ENCODE data around the gene PAH. TPM values are rescaled to one million over a fixed set of nuclear protein-coding genes. Genes with fewer than 3 reads are reported as not detected.

PAH gene
- total RNA-seq, 3 donors from 2014 or later = not detected

DNA sequence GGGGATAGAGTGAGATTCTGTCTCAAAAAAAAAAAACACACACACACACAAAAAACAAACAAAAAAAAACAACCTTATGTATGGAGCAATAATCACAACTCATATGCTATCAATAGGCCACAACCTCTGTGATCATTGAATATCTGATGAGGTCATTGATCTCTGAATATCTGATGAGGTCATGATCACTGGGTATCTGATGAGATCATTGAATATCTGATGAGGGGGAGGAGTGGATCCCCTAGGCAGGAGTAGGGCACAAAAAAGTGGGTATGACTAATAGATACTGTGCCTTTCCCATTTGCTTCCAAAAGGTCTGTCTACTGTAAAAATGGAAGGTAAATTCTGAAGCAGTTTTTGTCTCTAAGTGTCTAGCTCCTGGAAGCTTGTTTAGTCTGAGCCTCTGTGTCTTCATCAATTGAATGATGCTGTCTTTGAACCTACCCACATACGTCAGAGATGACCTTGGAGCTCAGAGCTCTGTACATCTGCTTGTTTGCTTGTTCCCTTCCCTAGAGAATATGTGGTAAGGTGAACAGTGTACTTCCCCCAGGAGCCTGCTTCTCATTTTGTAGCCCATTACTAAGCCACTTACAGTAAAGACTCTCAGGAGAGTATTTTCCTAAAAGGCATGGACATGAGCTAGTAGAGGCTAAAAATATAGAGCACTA lies 13.6 kb downstream of the PAH start:
- no peaks in the 10 kb centered on the region for H3K9me3 ChIP-seq
- no peak overlapping the region for H3K4me3 ChIP-seq
- TF ChIP-seq, protein P1, sequence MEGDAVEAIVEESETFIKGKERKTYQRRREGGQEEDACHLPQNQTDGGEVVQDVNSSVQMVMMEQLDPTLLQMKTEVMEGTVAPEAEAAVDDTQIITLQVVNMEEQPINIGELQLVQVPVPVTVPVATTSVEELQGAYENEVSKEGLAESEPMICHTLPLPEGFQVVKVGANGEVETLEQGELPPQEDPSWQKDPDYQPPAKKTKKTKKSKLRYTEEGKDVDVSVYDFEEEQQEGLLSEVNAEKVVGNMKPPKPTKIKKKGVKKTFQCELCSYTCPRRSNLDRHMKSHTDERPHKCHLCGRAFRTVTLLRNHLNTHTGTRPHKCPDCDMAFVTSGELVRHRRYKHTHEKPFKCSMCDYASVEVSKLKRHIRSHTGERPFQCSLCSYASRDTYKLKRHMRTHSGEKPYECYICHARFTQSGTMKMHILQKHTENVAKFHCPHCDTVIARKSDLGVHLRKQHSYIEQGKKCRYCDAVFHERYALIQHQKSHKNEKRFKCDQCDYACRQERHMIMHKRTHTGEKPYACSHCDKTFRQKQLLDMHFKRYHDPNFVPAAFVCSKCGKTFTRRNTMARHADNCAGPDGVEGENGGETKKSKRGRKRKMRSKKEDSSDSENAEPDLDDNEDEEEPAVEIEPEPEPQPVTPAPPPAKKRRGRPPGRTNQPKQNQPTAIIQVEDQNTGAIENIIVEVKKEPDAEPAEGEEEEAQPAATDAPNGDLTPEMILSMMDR (IDR thresholded peaks at IDR 0.05) = no peak
- no peak for DNase-seq
- intact Hi-C loops (cut with DNase I, micrococcal nuclease) = no loop called here
- no peaks in the 10 kb centered on the region for H3K4me1 ChIP-seq (ENCODE audit: low read depth)
- H3K36me3 ChIP-seq (ENCODE audit: low read depth) = no peaks in the 10 kb centered on the region
- ATAC-seq = no peak

DNA sequence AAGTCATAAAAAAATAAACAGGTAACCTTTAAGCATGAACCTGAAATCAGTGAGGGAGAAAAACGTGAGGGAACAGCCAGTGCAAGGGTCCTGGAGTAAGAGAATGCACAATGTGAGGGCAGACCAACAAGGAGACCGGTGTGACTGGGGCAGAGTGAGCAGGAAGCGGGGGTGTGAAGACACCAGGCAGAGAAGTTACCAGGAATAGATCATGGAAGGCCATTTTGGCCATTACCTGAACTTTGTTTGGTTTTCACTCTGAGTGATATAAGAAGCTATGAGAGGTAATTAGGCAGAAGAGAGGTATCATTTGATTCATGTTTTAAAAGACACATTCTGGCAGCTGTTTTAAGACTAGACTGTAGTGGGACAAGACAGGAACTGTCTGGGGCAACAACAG lies 15.0 kb downstream of the PAH start:
- ATAC-seq (no peak), DNase-seq (no peak)
- intact Hi-C loops (cut with DNase I, micrococcal nuclease) = no loop called here
- Histone ChIP-seq H3K9me3 (no peaks in the 10 kb centered on the region), H3K4me3 (no peak overlapping the region), H3K4me1 (ENCODE audit: low read depth) (no peaks in the 10 kb centered on the region), H3K36me3 (ENCODE audit: low read depth) (no peaks in the 10 kb centered on the region)
- TF ChIP-seq, protein P1 (IDR thresholded peaks at IDR 0.05) = no peak

DNA sequence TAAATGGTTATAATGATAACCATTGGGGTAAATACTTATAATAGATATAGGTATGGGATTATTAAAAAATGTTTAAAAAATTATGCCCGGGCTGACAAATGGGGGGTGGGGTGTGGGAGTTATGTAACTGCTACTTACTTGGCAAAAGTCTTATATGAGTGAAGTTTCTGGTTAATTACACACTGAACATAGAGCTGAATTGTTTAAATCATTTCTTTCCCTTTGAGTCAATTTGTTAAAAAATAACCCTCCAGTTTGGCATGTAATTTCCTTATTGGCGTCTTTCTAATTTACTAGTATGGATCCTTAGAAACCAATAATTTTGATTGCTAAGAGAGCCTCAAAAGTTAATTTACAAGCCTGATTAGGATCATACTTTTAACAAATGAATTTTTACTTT lies 16.7 kb downstream of the PAH start:
- no peak for DNase-seq
- TF ChIP-seq, protein P1 (IDR thresholded peaks at IDR 0.05) = no peak
- Histone ChIP-seq H3K9me3 (no peaks in the 10 kb centered on the region), H3K36me3 (ENCODE audit: low read depth) (no peaks in the 10 kb centered on the region), H3K4me3 (no peak overlapping the region), H3K4me1 (ENCODE audit: low read depth) (no peaks in the 10 kb centered on the region)
- ATAC-seq = no peak
- intact Hi-C loops (cut with DNase I, micrococcal nuclease) = no loop called here

DNA sequence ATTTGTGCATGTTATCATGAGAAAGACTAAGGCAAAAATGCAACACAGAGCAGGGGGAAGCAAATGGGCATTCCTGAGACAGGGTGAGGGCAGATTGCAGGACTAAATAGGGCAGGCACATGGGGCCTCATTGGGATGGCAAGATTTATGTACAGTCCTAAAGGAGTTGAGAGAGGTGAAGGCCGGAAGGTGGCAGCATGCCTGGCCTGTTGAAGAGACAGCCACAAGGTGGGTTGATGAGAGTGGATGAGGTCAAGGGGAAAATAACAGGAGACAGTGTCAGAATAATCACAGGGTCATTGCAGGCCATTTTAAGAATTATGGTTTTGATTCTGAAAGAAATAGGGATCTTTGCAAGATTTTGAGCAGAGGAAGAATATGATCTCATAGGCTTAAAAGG lies 21.0 kb downstream of the PAH start:
- no peak overlapping the region for H3K4me3 ChIP-seq
- no peaks in the 10 kb centered on the region for H3K9me3 ChIP-seq
- H3K36me3 ChIP-seq (ENCODE audit: low read depth) = no peaks in the 10 kb centered on the region
- intact Hi-C loops (cut with DNase I, micrococcal nuclease) = no loop called here
- TF ChIP-seq, protein P1 (IDR thresholded peaks at IDR 0.05) = no peak
- H3K4me1 ChIP-seq (ENCODE audit: low read depth) = no peaks in the 10 kb centered on the region
- DNase-seq (no peak), ATAC-seq (no peak)

DNA sequence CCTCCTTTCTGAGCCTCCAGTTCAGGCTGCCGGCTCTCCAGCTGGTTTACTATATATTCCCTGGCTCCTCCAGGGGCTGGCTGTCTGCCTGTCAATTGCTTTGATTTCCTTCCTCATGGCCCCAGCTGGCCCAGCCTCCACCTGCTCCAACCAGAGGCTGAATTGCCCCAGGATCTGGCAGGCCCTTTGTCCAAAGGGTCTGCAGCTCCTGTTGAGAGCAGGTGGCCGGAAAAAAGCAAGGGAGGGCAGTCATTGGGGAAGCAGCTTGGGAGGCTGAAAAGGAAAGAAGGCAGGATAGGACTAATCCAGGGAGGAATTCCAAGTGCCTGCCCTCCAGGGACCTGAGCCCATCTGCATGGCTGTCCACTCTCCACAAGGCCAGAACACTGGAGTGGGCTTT lies 25.3 kb downstream of the PAH start:
- intact Hi-C loops (cut with DNase I, micrococcal nuclease) = no loop called here
- ATAC-seq (no peak), DNase-seq (no peak)
- Histone ChIP-seq H3K36me3 (ENCODE audit: low read depth) (no peaks in the 10 kb centered on the region), H3K4me1 (ENCODE audit: low read depth) (no peaks in the 10 kb centered on the region), H3K9me3 (no peaks in the 10 kb centered on the region), H3K4me3 (no peak overlapping the region)
- TF ChIP-seq, protein P1 (IDR thresholded peaks at IDR 0.05) = no peak

DNA sequence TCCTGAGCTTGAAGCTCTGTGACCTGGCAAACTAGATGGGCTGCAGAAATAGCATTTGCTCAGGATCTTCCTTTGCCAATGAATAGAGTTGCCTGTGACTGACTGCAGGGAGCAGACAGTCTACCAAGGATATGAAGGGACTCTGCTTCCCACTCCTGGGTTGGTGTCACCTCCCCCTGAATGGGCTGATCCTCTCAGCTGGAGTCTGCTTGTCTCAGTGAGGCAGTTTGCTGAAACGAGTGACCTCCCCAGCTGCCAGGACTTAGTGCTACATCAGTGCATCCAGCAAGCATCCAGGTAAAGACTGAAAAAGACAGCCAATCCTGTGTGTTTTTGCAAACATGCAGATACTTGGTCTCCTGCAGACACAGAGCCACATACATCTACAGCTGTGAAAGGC lies 28.5 kb downstream of the PAH start:
- TF ChIP-seq, protein P1 (IDR thresholded peaks at IDR 0.05) = no peak
- ATAC-seq (no peak), DNase-seq (no peak)
- Histone ChIP-seq H3K4me1 (ENCODE audit: low read depth) (no peaks in the 10 kb centered on the region), H3K4me3 (no peak overlapping the region), H3K9me3 (no peaks in the 10 kb centered on the region), H3K36me3 (ENCODE audit: low read depth) (no peaks in the 10 kb centered on the region)
- intact Hi-C loops (cut with DNase I, micrococcal nuclease) = no loop called here

Measured in mucosa of descending colon (tissue), 3 donors.